NT2/D1 (cell line): Measurements from ENCODE around the gene ZCCHC14.

Experiments used
- SUZ12 ChIP-seq: IDR thresholded peaks from 2 replicates; pipeline ENCODE4 v1.6.1; 2011; ENCODE audit not compliant: insufficient read length, insufficient read depth; ENCODE audit errors: extremely low read depth
- YY1 ChIP-seq: IDR thresholded peaks from 2 replicates; pipeline ENCODE4 v1.6.1; 2011; ENCODE audit not compliant: insufficient read length, insufficient read depth
- ZNF274 ChIP-seq: IDR thresholded peaks from 2 replicates; pipeline ENCODE4 v1.6.1; 2011; ENCODE audit warnings: mild to moderate bottlenecking, low read depth, low read length

GRCh38 chr16:87388818-87389134 lies 104.0 kb downstream of the ZCCHC14 start:
- no peak for TF ChIP-seq YY1
- TF ChIP-seq ZNF274 = no peak
- TF ChIP-seq SUZ12 = no peak
